D341Med (cell line): ENCODE measurements around the gene ZFHX2.

ENCODE experiments used
- DNase-seq: peaks from one replicate; pipeline ENCODE4 v3.0.0; 2012; ENCODE audit warnings: low spot score

The ZFHX2 gene

GRCh38 chr14:23572836-23573235, 21.3 kb upstream of the ZFHX2 start:
- peak; percentile 3 for DNase-seq

GRCh38 chr14:23572524-23572828, 20.9 kb upstream of the ZFHX2 start:
- DNase-seq = no peak

- no peak for DNase-seq
Measured at GRCh38 chr14:23571701-23572523, 20.3 kb upstream of the ZFHX2 start.

- DNase-seq = no peak
Measured at GRCh38 chr14:23570806-23571483, 19.4 kb upstream of the ZFHX2 start.

GRCh38 chr14:23569443-23570151, 18.0 kb upstream of the ZFHX2 start:
- peak; percentile 64 for DNase-seq

GRCh38 chr14:23568600-23569331, 17.2 kb upstream of the ZFHX2 start:
- peak; percentile 67 for DNase-seq

- DNase-seq = peak; percentile 81
Measured at GRCh38 chr14:23568021-23568599, 16.5 kb upstream of the ZFHX2 start.

- DNase-seq = peak; percentile 88
Measured at GRCh38 chr14:23567186-23568020, 15.8 kb upstream of the ZFHX2 start, which contains the start of gene AP1G2. TSS of gene AP1G2 (minus strand) at chr14:23567791. CDS start at chr14:23567314, 477 bp downstream.

GRCh38 chr14:23566778-23567185, 15.2 kb upstream of the ZFHX2 start:
- DNase-seq = no peak

GRCh38 chr14:23566112-23566777, 14.7 kb upstream of the ZFHX2 start:
- DNase-seq = no peak

GRCh38 chr14:23565626-23566025, 14.1 kb upstream of the ZFHX2 start:
- no peak for DNase-seq

GRCh38 chr14:23564876-23565275, 13.3 kb upstream of the ZFHX2 start:
- DNase-seq = no peak

GRCh38 chr14:23564181-23564812, 12.7 kb upstream of the ZFHX2 start:
- DNase-seq = no peak

- DNase-seq = no peak
Measured at GRCh38 chr14:23563473-23564180, 12.1 kb upstream of the ZFHX2 start.

GRCh38 chr14:23562822-23563472, 11.4 kb upstream of the ZFHX2 start:
- DNase-seq = peak; percentile 76

- no peak for DNase-seq
Measured at GRCh38 chr14:23561873-23562821, 10.6 kb upstream of the ZFHX2 start.

GRCh38 chr14:23561259-23561658, 9.7 kb upstream of the ZFHX2 start:
- DNase-seq = no peak
